NCI-H345 treated with DMSO at 0.1 percent for 48 hours (cell line): ENCODE results near the gene ADGRG4.
"Not testable (repeated sequence)": the region's sequence is repeated elsewhere in the genome, so short reads cannot be mapped to it uniquely, and the experiment has no call there.

Experiments used
- DNase-seq: peaks from one replicate; lab custom pipeline; 2025; ENCODE audit not compliant: unreplicated experiment; lab: John Stamatoyannopoulos, UW

The ADGRG4 gene, protein sequence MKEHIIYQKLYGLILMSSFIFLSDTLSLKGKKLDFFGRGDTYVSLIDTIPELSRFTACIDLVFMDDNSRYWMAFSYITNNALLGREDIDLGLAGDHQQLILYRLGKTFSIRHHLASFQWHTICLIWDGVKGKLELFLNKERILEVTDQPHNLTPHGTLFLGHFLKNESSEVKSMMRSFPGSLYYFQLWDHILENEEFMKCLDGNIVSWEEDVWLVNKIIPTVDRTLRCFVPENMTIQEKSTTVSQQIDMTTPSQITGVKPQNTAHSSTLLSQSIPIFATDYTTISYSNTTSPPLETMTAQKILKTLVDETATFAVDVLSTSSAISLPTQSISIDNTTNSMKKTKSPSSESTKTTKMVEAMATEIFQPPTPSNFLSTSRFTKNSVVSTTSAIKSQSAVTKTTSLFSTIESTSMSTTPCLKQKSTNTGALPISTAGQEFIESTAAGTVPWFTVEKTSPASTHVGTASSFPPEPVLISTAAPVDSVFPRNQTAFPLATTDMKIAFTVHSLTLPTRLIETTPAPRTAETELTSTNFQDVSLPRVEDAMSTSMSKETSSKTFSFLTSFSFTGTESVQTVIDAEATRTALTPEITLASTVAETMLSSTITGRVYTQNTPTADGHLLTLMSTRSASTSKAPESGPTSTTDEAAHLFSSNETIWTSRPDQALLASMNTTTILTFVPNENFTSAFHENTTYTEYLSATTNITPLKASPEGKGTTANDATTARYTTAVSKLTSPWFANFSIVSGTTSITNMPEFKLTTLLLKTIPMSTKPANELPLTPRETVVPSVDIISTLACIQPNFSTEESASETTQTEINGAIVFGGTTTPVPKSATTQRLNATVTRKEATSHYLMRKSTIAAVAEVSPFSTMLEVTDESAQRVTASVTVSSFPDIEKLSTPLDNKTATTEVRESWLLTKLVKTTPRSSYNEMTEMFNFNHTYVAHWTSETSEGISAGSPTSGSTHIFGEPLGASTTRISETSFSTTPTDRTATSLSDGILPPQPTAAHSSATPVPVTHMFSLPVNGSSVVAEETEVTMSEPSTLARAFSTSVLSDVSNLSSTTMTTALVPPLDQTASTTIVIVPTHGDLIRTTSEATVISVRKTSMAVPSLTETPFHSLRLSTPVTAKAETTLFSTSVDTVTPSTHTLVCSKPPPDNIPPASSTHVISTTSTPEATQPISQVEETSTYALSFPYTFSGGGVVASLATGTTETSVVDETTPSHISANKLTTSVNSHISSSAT (N-terminal part only)

GRCh38 chrX:136300721-136301120 is at the start of gene ADGRG4:
Gene ADGRG4 (plus strand): TSS chrX:136300963. CDS start chrX:136308778, 7,815 bp downstream.
- not testable (repeated sequence) for DNase-seq

- no peak for DNase-seq
Observed at GRCh38 chrX:136251041-136251991, 49.4 kb upstream of the ADGRG4 start, which contains the start of gene MAP7D3. Gene MAP7D3 (minus strand): TSS chrX:136251400. CDS start chrX:136251358, 42 bp downstream.

- DNase-seq, result no peak
Observed at GRCh38 chrX:136255541-136255940, 45.2 kb upstream of the ADGRG4 start.

GRCh38 chrX:136256026-136256425 is 44.7 kb upstream of the ADGRG4 start:
- DNase-seq, result no peak

- DNase-seq, result no peak
Observed at GRCh38 chrX:136258951-136259350, 41.8 kb upstream of the ADGRG4 start.

DNA sequence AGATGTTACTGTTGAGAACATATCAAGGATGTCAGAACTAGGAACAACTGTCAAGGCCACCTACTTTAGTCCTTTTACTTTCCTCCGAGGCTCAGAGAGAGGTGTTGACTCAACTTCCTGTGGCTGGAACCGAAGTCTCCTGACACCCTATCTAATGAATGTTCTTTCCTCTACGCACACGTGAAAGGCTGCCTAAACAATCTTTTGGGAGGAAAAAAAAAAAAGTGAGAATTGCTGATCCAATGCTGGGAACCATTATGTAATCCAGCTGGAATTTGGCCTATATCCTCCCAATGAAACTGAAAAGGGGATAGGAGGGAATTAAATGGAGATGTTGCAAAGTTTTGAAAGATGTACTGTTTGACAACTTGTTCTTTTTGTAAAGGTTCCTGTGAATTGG is 41.2 kb upstream of the ADGRG4 start:
- no peak for DNase-seq

DNA sequence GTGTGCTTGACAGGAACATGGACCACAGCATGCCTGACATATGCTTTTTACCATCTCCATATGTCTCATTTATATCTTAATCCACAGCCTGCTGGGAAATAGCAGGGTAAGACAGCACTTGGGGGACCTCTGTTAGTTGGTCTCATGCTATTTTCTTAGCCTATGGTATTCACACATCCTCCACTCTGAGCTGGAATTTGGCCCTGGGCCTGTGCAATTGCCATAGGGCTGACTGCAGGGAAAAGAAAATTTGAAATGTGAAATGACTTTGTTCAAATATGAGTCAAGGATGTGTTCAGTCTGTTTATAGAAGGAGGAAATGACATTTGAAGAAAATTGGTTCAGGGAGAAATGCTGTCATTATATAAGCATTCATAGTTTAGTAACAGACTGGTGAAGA is 40.0 kb upstream of the ADGRG4 start:
- DNase-seq, result no peak

GRCh38 chrX:136261321-136261720 is 39.4 kb upstream of the ADGRG4 start:
- no peak for DNase-seq

- DNase-seq, result no peak
Observed at GRCh38 chrX:136262243-136262642, 38.5 kb upstream of the ADGRG4 start.

- DNase-seq, result no peak
Observed at GRCh38 chrX:136262812-136263315, 37.9 kb upstream of the ADGRG4 start.

- DNase-seq, result no peak
Observed at GRCh38 chrX:136266828-136267227, 33.9 kb upstream of the ADGRG4 start.

DNA sequence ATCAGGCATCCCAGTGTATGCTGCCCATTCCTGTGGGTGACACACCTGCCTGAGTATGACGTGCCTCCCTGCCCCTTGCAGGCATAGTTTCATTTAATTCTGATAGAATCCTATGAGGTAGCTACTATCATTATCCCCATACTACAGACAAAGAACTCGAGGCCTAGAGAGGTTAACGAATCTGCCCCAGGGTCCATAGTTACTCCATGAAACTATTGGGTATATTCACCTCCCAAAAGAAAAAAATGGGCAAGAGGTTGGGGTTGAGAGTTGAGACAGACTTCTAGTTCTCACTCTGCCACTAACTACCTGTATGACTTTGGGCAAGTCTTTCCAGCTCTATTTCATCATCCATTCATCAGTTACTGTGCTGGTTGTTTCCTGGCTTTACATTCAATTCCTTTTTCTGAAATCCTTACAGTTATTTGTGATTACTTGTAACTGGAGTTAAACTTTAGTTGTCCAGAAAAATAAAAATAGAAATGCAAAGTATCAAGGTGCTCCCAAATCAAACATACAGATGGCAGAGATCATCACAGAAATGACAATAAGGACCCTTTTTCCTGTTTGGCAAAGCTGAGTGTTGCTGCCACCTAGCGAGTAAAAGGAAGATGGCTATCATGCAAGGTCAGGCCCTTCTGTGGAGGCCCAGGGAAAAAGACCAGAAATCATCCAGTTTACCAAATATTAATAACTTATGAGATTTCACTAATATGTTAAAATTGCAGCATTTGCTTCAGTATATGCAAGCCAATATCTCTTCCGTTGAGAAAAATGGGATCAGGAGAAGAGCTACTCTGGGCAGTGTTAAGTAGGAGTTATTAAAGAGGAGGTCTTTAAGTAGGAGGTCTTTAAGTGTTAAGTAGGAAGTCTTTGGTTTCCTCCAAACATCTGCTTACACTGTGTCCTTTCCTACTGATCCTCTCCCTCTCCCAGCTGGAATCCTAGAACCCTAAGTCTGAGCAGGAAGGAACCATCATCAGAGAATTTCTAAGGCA is 32.4 kb upstream of the ADGRG4 start:
- DNase-seq, result no peak

DNA sequence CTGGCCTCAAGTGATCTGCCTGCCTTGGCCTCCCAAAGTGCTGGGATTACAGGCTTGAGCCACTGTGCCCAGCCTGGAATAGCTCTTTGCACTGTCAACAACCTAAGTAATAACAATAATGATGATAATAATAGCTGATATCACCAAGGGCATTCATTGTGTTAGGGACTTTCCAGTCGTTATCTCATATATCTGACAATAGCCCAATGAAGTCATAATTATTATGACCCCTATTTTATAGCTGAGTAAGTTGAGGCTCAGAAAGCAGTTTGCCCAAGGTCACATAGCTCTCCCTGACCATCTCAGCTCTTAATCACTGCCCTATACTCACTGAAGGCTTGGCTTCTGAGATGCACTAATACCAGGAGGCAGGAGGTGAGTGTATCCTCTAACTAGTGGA is 30.8 kb upstream of the ADGRG4 start:
- DNase-seq, result no peak

DNA sequence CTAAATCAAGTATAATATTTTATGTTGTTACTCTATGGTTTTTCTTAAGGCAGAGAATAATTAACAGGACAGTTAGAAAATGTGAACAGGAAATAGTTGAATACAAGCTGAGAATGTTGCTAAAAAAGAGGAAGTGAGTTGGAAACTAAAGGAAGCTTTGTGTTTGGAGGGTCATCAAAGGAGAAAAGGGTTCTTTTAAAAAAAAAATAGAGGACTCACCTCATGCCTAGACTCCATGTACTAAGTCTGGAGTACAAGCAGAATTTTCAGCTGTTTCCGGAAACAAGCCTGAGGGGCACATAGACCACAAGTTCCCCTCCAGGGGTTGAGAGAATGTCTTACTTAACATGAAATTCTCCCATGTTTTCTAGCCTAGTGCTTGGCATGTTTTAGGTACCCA is 29.5 kb upstream of the ADGRG4 start:
- DNase-seq, result no peak

DNA sequence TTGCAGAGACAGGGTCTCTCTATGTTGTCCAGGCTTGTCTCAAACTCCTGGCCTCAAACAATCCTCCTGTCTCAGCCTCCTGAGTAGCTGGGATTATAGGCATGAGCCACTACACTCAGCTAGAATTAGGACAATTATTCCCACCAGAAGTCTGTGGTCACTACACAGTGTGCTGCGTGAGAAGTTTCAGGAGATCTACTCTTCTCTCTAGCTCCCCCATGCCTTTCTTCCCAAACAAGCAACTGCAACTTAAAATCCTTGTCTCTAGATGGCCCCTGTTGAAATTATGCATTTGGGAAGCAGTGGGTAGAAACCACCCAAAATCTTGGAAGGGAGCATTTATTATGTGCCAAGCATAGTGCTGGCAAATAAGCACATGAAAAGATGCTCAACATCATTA is 28.4 kb upstream of the ADGRG4 start:
- no peak for DNase-seq

GRCh38 chrX:136273986-136274385 is 26.8 kb upstream of the ADGRG4 start:
- no peak for DNase-seq

GRCh38 chrX:136275553-136275952 is 25.2 kb upstream of the ADGRG4 start:
- no peak for DNase-seq

DNA sequence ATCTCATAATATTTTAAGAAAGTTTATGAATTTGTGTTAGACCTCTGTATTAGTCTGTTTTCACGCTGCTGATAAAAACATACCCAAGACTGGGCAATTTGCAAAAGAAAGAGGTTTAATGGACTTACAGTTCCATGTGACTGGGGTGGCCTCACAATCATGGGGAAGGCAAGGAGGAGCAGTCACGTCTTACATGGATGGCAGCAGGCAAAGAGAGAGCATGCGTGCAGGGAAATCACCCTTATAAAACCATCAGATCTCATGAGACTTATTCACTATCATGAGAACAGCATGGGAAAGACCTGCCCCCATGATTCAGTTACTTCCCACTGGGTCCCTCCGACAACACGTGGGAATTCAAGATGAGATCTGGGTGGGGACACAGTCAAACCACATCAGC is 14.4 kb upstream of the ADGRG4 start:
- not testable (repeated sequence) for DNase-seq

GRCh38 chrX:136291824-136292223 is 8.9 kb upstream of the ADGRG4 start:
- no peak for DNase-seq
